Stomach smooth muscle (tissue), 2 donors: ENCODE results near the gene KIAA0319L.
"Not testable (repeated sequence)": the region's sequence is repeated elsewhere in the genome, so short reads cannot be mapped to it uniquely, and the experiment has no call there.

Experiments used
- H3K27ac ChIP-seq: one replicate; pipeline ENCODE4 v1.7.0; 2013; ENCODE audit warnings: mild to moderate bottlenecking, low read length, inconsistent platforms
- H3K27me3 ChIP-seq, 2 donors: one replicate each; pipeline ENCODE4 v1.7.0; 2013; ENCODE audit warnings: low read length in 2 of 2; ENCODE audit not compliant: insufficient read depth in 2 of 2, control insufficient read depth in 1 of 2
- H3K36me3 ChIP-seq, 2 donors: one replicate each; pipeline ENCODE4 v1.7.0; 2013; ENCODE audit warnings: low read length in 2 of 2; ENCODE audit not compliant: control insufficient read depth in 2 of 2, insufficient read depth in 2 of 2
- H3K4me1 ChIP-seq: one replicate; pipeline ENCODE4 v1.7.0; 2013; ENCODE audit warnings: low read length; ENCODE audit not compliant: control insufficient read depth, insufficient read depth
- H3K4me3 ChIP-seq, 2 donors: one replicate each; pipeline ENCODE4 v1.7.0; 2013; ENCODE audit warnings: low read length in 2 of 2
- H3K9ac ChIP-seq, 2 donors: one replicate each; pipeline ENCODE4 v1.7.0; 2013; ENCODE audit warnings: low read length in 2 of 2, mild to moderate bottlenecking in 1 of 2
- H3K9me3 ChIP-seq, 2 donors: one replicate each; pipeline ENCODE4 v1.7.0; 2013; ENCODE audit warnings: low read length in 2 of 2; ENCODE audit not compliant: control insufficient read depth in 2 of 2
- donor health status: healthy.
- donor health status: Pancreatic carcinoma.

Gene KIAA0319L

GRCh38 chr1:35481229-35481628 is 76.0 kb downstream of the KIAA0319L start:
- H3K4me3 ChIP-seq: no peak overlapping the region
- no peak overlapping the region for H3K27ac ChIP-seq
- no peaks in the 10 kb centered on the region for H3K27me3 ChIP-seq
- no peaks in the 10 kb centered on the region for H3K4me1 ChIP-seq
- H3K36me3 ChIP-seq: peaks cover 10% of the 10 kb centered on the region in 2 donors
- no peaks in the 10 kb centered on the region for H3K9me3 ChIP-seq
- no peak overlapping the region for H3K9ac ChIP-seq

- H3K9ac ChIP-seq: no peak overlapping the region
- no peak overlapping the region for H3K4me3 ChIP-seq
- no peaks in the 10 kb centered on the region for H3K9me3 ChIP-seq
- H3K27ac ChIP-seq: no peak overlapping the region
- no peaks in the 10 kb centered on the region for H3K4me1 ChIP-seq
- H3K27me3 ChIP-seq: no peaks in the 10 kb centered on the region
- H3K36me3 ChIP-seq: peaks cover 12 to 15% of the 10 kb centered on the region in 2 donors
These were observed 79.3 kb downstream of the KIAA0319L start for GRCh38 chr1:35477870-35478269.

GRCh38 chr1:35475856-35476674 is 81.1 kb downstream of the KIAA0319L start:
- Histone ChIP-seq H3K27me3 (no peaks in the 10 kb centered on the region), H3K9ac (no peak overlapping the region), H3K27ac (no peak overlapping the region), H3K36me3 (peaks cover 15 to 21% of the 10 kb centered on the region in 2 donors), H3K4me1 (no peaks in the 10 kb centered on the region), H3K4me3 (no peak overlapping the region), H3K9me3 (no peaks in the 10 kb centered on the region)

GRCh38 chr1:35475356-35475755 is 81.8 kb downstream of the KIAA0319L start:
- no peaks in the 10 kb centered on the region for H3K4me1 ChIP-seq
- no peak overlapping the region for H3K27ac ChIP-seq
- H3K9me3 ChIP-seq: no peaks in the 10 kb centered on the region
- no peak overlapping the region for H3K9ac ChIP-seq
- H3K27me3 ChIP-seq: no peaks in the 10 kb centered on the region
- peaks cover 20 to 28% of the 10 kb centered on the region in 2 donors for H3K36me3 ChIP-seq
- H3K4me3 ChIP-seq: no peak overlapping the region

- H3K36me3 ChIP-seq: peaks cover 19 to 28% of the 10 kb centered on the region in 2 donors
- H3K4me3 ChIP-seq, H3K4me1 ChIP-seq, H3K9ac ChIP-seq, H3K9me3 ChIP-seq, H3K27me3 ChIP-seq, H3K27ac ChIP-seq: not testable (repeated sequence)
These were observed 84.0 kb downstream of the KIAA0319L start for GRCh38 chr1:35473216-35473615.

- no peak overlapping the region for H3K4me3 ChIP-seq
- H3K4me1 ChIP-seq: no peaks in the 10 kb centered on the region
- H3K27me3 ChIP-seq: no peaks in the 10 kb centered on the region
- no peak overlapping the region for H3K27ac ChIP-seq
- H3K9ac ChIP-seq: no peak overlapping the region
- peaks cover 19 to 25% of the 10 kb centered on the region in 2 donors for H3K36me3 ChIP-seq
- H3K9me3 ChIP-seq: no peaks in the 10 kb centered on the region
These were observed 86.1 kb downstream of the KIAA0319L start for GRCh38 chr1:35470977-35471613.

GRCh38 chr1:35466120-35466519 is 91.1 kb downstream of the KIAA0319L start:
- Histone ChIP-seq H3K9me3 (no peaks in the 10 kb centered on the region), H3K4me1 (no peaks in the 10 kb centered on the region), H3K27ac (no peak overlapping the region), H3K9ac (no peak overlapping the region), H3K4me3 (no peak overlapping the region), H3K36me3 (peaks cover 37 to 38% of the 10 kb centered on the region in 2 donors), H3K27me3 (no peaks in the 10 kb centered on the region)

GRCh38 chr1:35463749-35464148 is 93.5 kb downstream of the KIAA0319L start:
- peaks cover 25 to 27% of the 10 kb centered on the region in 2 donors for H3K36me3 ChIP-seq
- H3K9ac ChIP-seq, H3K27ac ChIP-seq, H3K4me1 ChIP-seq, H3K9me3 ChIP-seq, H3K4me3 ChIP-seq, H3K27me3 ChIP-seq: not testable (repeated sequence)

GRCh38 chr1:35463232-35463631 is 94.0 kb downstream of the KIAA0319L start:
- no peaks in the 10 kb centered on the region for H3K27me3 ChIP-seq
- peaks cover 25 to 27% of the 10 kb centered on the region in 2 donors for H3K36me3 ChIP-seq
- no peak overlapping the region for H3K4me3 ChIP-seq
- no peaks in the 10 kb centered on the region for H3K4me1 ChIP-seq
- H3K27ac ChIP-seq: no peak overlapping the region
- no peak overlapping the region for H3K9ac ChIP-seq
- H3K9me3 ChIP-seq: no peaks in the 10 kb centered on the region

- no peak overlapping the region for H3K4me3 ChIP-seq
These were observed 95.1 kb downstream of the KIAA0319L start for GRCh38 chr1:35461966-35462651.

More at GRCh38 chr1:35461966-35462651, 95.1 kb downstream of the KIAA0319L start:
- Histone ChIP-seq H3K9ac (no peak overlapping the region), H3K27ac (no peak overlapping the region), H3K4me1 (no peaks in the 10 kb centered on the region), H3K36me3 (peaks cover 25 to 29% of the 10 kb centered on the region in 2 donors), H3K9me3 (no peaks in the 10 kb centered on the region), H3K27me3 (no peaks in the 10 kb centered on the region)
